Natural killer cell treated with Interleukin-12 subunit alpha and Interleukin-12 subunit beta and Interleukin-15 and Interleukin-18, amount 100 ng/mL, for 72 hours (primary cell): ENCODE data around the gene DNAJC16. TPM values are rescaled to one million over a fixed set of nuclear protein-coding genes. Genes with fewer than 3 reads are reported as not detected.
"Not testable (repeated sequence)": the region's sequence is repeated elsewhere in the genome, so short reads cannot be mapped to it uniquely, and the experiment has no call there.

Experiments
- ATAC-seq, 2 donors: fragments of 150-1000 bp; cut with Tn5 transposase in 1 of 2; sonication (Bioruptor Pico), chemical (Tn5 transposase) in 1 of 2; 2 replicates each; pipeline ENCODE4 v1.10.0; 2021
- DNase-seq: peaks from one replicate; pipeline ENCODE4 v3.0.0; 2022; ENCODE audit warnings: low spot score
- H3K27ac Mint-ChIP-seq, 2 donors: 1 replicate in 1 of 2; 2 replicates in 1 of 2; pipeline ENCODE4 v1.8.0; 2022; ENCODE audit warnings: mixed read lengths in 2 of 2, mild to moderate bottlenecking in 1 of 2, moderate library complexity in 1 of 2
- H3K27me3 Mint-ChIP-seq, 2 donors: 1 replicate in 1 of 2; 2 replicates in 1 of 2; pipeline ENCODE4 v1.8.0; 2022; ENCODE audit warnings: mixed read lengths in 2 of 2
- H3K36me3 Mint-ChIP-seq: one replicate; pipeline ENCODE4 v1.8.0; 2022; ENCODE audit warnings: mixed read lengths
- H3K4me1 Mint-ChIP-seq, 2 donors: 1 replicate in 1 of 2; 2 replicates in 1 of 2; pipeline ENCODE4 v1.8.0; 2022; ENCODE audit warnings: low read depth in 2 of 2, mixed read lengths in 2 of 2, mild to moderate bottlenecking in 1 of 2
- H3K4me3 Mint-ChIP-seq: one replicate; pipeline ENCODE4 v1.8.0; 2022; ENCODE audit warnings: mixed read lengths
- H3K9me3 Mint-ChIP-seq: 2 replicates; pipeline ENCODE4 v1.8.0; 2022; ENCODE audit warnings: mixed read lengths
- total RNA-seq, 2 donors: library from RNA; stranded (reverse); gene quantifications; one replicate each; pipeline ENCODE4 v1.2.3, GENCODE V29; 2022

The DNAJC16 gene
- 10 to 100 TPM; 15.5 to 23.7 TPM for total RNA-seq

- peak; percentile 99 for DNase-seq
- Mint-ChIP-seq H3K4me1 (peaks cover 36 to 53% of the 10 kb centered on the region in 2 donors), H3K36me3 (no peaks in the 10 kb centered on the region), H3K27ac (peak within 1 kb of the TSS; percentile 85 to 88), H3K9me3 (no peaks in the 10 kb centered on the region), H3K4me3 (peak within 1 kb of the TSS; percentile 97), H3K27me3 (no peaks in the 10 kb centered on the region)
- ATAC-seq = peak; percentile 68 to 73
Observed at GRCh38 chr1:15526490-15527339, at the start of gene DNAJC16. DNAJC16 (plus strand) TSS chr1:15526848; CDS start chr1:15529106, 2,258 bp downstream.

GRCh38 chr1:15476927-15477326 lies 49.7 kb upstream of the DNAJC16 start:
- DNase-seq = no peak
- Mint-ChIP-seq H3K4me1 (no peaks in the 10 kb centered on the region), H3K27me3 (no peaks in the 10 kb centered on the region), H3K9me3 (no peaks in the 10 kb centered on the region), H3K36me3 (no peaks in the 10 kb centered on the region), H3K27ac (no peak overlapping the region), H3K4me3 (no peak overlapping the region)
- no peak for ATAC-seq

- no peaks in the 10 kb centered on the region for H3K36me3 Mint-ChIP-seq
- H3K9me3 Mint-ChIP-seq = no peaks in the 10 kb centered on the region
- H3K4me1 Mint-ChIP-seq = no peaks in the 10 kb centered on the region
- H3K27me3 Mint-ChIP-seq = no peaks in the 10 kb centered on the region
- DNase-seq = no peak
- H3K4me3 Mint-ChIP-seq = no peak overlapping the region
- H3K27ac Mint-ChIP-seq = no peak overlapping the region
- ATAC-seq = no peak
Observed at GRCh38 chr1:15477646-15478212, 48.9 kb upstream of the DNAJC16 start.

GRCh38 chr1:15479654-15480347 lies 46.8 kb upstream of the DNAJC16 start:
- no peaks in the 10 kb centered on the region for H3K9me3 Mint-ChIP-seq
- H3K36me3 Mint-ChIP-seq = no peaks in the 10 kb centered on the region
- no peaks in the 10 kb centered on the region for H3K4me1 Mint-ChIP-seq
- H3K27ac Mint-ChIP-seq = no peak overlapping the region
- H3K4me3 Mint-ChIP-seq = no peak overlapping the region
- DNase-seq (no peak), ATAC-seq (no peak)
- H3K27me3 Mint-ChIP-seq = no peaks in the 10 kb centered on the region

- H3K9me3 Mint-ChIP-seq, ATAC-seq, H3K27me3 Mint-ChIP-seq, H3K27ac Mint-ChIP-seq, DNase-seq, H3K4me3 Mint-ChIP-seq, H3K4me1 Mint-ChIP-seq, H3K36me3 Mint-ChIP-seq: not testable (repeated sequence)
Observed at GRCh38 chr1:15482455-15482854, 44.2 kb upstream of the DNAJC16 start.

GRCh38 chr1:15482983-15483543 lies 43.6 kb upstream of the DNAJC16 start:
- H3K4me1 Mint-ChIP-seq, H3K27me3 Mint-ChIP-seq, H3K4me3 Mint-ChIP-seq, DNase-seq, ATAC-seq, H3K9me3 Mint-ChIP-seq, H3K36me3 Mint-ChIP-seq, H3K27ac Mint-ChIP-seq: not testable (repeated sequence)

- H3K9me3 Mint-ChIP-seq = no peaks in the 10 kb centered on the region
- DNase-seq = no peak
- H3K27ac Mint-ChIP-seq = no peak overlapping the region
- H3K4me1 Mint-ChIP-seq = no peaks in the 10 kb centered on the region
- no peak for ATAC-seq
- no peak overlapping the region for H3K4me3 Mint-ChIP-seq
- no peaks in the 10 kb centered on the region for H3K36me3 Mint-ChIP-seq
- no peaks in the 10 kb centered on the region for H3K27me3 Mint-ChIP-seq
Observed at GRCh38 chr1:15483971-15484370, 42.7 kb upstream of the DNAJC16 start.

GRCh38 chr1:15484443-15484842 lies 42.2 kb upstream of the DNAJC16 start:
- not testable (repeated sequence) for H3K9me3 Mint-ChIP-seq, H3K4me1 Mint-ChIP-seq, DNase-seq, H3K27ac Mint-ChIP-seq, H3K36me3 Mint-ChIP-seq, H3K27me3 Mint-ChIP-seq, ATAC-seq, H3K4me3 Mint-ChIP-seq

- H3K27me3 Mint-ChIP-seq = no peaks in the 10 kb centered on the region
- ATAC-seq (no peak), DNase-seq (no peak)
- H3K4me1 Mint-ChIP-seq = no peaks in the 10 kb centered on the region
- H3K9me3 Mint-ChIP-seq = no peaks in the 10 kb centered on the region
- no peak overlapping the region for H3K27ac Mint-ChIP-seq
- no peak overlapping the region for H3K4me3 Mint-ChIP-seq
- no peaks in the 10 kb centered on the region for H3K36me3 Mint-ChIP-seq
Observed at GRCh38 chr1:15485636-15486035, 41.0 kb upstream of the DNAJC16 start.

GRCh38 chr1:15486844-15487610 lies 39.6 kb upstream of the DNAJC16 start:
- DNase-seq, H3K36me3 Mint-ChIP-seq, H3K27me3 Mint-ChIP-seq, H3K4me1 Mint-ChIP-seq, H3K9me3 Mint-ChIP-seq, H3K27ac Mint-ChIP-seq, ATAC-seq, H3K4me3 Mint-ChIP-seq: not testable (repeated sequence)

- Mint-ChIP-seq H3K27me3 (no peaks in the 10 kb centered on the region), H3K9me3 (no peaks in the 10 kb centered on the region), H3K27ac (no peak overlapping the region), H3K36me3 (no peaks in the 10 kb centered on the region), H3K4me3 (no peak overlapping the region), H3K4me1 (no peaks in the 10 kb centered on the region)
- peak; percentile 12 for DNase-seq
- no peak for ATAC-seq
Observed at GRCh38 chr1:15488371-15488770, 38.3 kb upstream of the DNAJC16 start.

GRCh38 chr1:15489052-15489736 lies 37.5 kb upstream of the DNAJC16 start:
- Mint-ChIP-seq H3K27me3 (no peaks in the 10 kb centered on the region), H3K4me1 (no peaks in the 10 kb centered on the region)

GRCh38 chr1:15491010-15491409 lies 35.6 kb upstream of the DNAJC16 start:
- H3K4me3 Mint-ChIP-seq, DNase-seq, H3K27ac Mint-ChIP-seq, H3K36me3 Mint-ChIP-seq, H3K27me3 Mint-ChIP-seq, H3K9me3 Mint-ChIP-seq, H3K4me1 Mint-ChIP-seq: not testable (repeated sequence)
- peak in 1 of 2 donors; percentile 67 for ATAC-seq

More at GRCh38 chr1:15489052-15489736, 37.5 kb upstream of the DNAJC16 start:
- Mint-ChIP-seq H3K9me3 (no peaks in the 10 kb centered on the region), H3K4me3 (no peak overlapping the region), H3K36me3 (no peaks in the 10 kb centered on the region), H3K27ac (no peak overlapping the region)
- no peak for DNase-seq
- ATAC-seq = no peak
